ENCODE results near the gene SMIM35. TPM values are rescaled to one million over a fixed set of nuclear protein-coding genes. Genes with fewer than 3 reads are reported as not detected.

The SMIM35 gene
- total RNA-seq, 1 experiment from 2014 or later, result not detected

DNA sequence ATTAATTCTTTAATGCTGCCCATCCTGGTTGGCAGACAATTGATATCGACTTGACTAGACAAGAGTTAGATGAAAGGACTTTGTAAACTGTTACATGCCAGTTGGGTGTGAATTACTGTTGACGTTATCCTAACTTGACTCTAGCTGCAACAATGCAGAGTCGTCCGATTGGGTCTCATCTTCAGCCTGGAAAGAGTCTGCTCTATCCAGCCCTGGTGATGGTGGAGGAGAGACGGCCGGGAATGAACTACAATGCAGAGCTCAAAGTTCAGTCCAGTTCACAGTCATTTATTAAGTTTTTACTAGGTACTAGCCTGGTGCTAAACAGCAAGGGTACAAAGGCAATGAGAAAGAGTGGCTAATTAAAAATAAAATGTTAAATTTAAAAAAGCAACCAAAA, 4.9 kb upstream of the SMIM35 start:
- CTCF ChIA-PET, result interaction anchor here (1.9 kb wide), 1 partner anchor 80 kb away, joined by 6 read pairs; no protein-coding TSS in a partner anchor

More for the DNA sequence above, 4.9 kb upstream of the SMIM35 start:
- no peaks in the 10 kb centered on the region for H3K36me3 Mint-ChIP-seq
- no peak overlapping the region for H3K4me3 Mint-ChIP-seq
- POLR2A ChIA-PET, result no interaction called here
- H3K4me1 Mint-ChIP-seq, result no peaks in the 10 kb centered on the region
- no peak for ATAC-seq
- TF ChIP-seq PRDM15 (CRISPR knock-in tag; IDR thresholded peaks at IDR 0.05) (no peak), MLX (CRISPR knock-in tag; IDR thresholded peaks at IDR 0.05) (no peak), ESRRA (CRISPR knock-in tag; IDR thresholded peaks at IDR 0.05; ENCODE audit: borderline replicate concordance) (no peak), MXD4 (CRISPR knock-in tag; IDR thresholded peaks at IDR 0.05; ENCODE audit: borderline replicate concordance) (no peak), RORB (CRISPR knock-in tag; IDR thresholded peaks at IDR 0.05) (no peak), E2F4 (CRISPR knock-in tag; IDR thresholded peaks at IDR 0.05; ENCODE audit: borderline replicate concordance, low read depth) (no peak), ELF4 (CRISPR knock-in tag; IDR thresholded peaks at IDR 0.05; ENCODE audit: low read depth) (no peak), ZNF121 (CRISPR knock-in tag; IDR thresholded peaks at IDR 0.05) (no peak), GTF2I (CRISPR knock-in tag; conservative IDR thresholded peaks at IDR 0.05) (no peak), FOXK1 (CRISPR knock-in tag; IDR thresholded peaks at IDR 0.05) (no peak), NFE2L1 (CRISPR knock-in tag; IDR thresholded peaks at IDR 0.05) (no peak), ZBTB21 (CRISPR knock-in tag; IDR thresholded peaks at IDR 0.05; ENCODE audit: borderline replicate concordance) (no peak), IRF2 (CRISPR knock-in tag; IDR thresholded peaks at IDR 0.05; ENCODE audit: borderline replicate concordance, low read depth) (no peak), PRRX2 (CRISPR knock-in tag; IDR thresholded peaks at IDR 0.05) (no peak)
- TF ChIP-seq, protein P1, sequence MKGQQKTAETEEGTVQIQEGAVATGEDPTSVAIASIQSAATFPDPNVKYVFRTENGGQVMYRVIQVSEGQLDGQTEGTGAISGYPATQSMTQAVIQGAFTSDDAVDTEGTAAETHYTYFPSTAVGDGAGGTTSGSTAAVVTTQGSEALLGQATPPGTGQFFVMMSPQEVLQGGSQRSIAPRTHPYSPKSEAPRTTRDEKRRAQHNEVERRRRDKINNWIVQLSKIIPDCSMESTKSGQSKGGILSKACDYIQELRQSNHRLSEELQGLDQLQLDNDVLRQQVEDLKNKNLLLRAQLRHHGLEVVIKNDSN (CRISPR knock-in tag; IDR thresholded peaks at IDR 0.05), result no peak
- TF ChIP-seq, protein P2, sequence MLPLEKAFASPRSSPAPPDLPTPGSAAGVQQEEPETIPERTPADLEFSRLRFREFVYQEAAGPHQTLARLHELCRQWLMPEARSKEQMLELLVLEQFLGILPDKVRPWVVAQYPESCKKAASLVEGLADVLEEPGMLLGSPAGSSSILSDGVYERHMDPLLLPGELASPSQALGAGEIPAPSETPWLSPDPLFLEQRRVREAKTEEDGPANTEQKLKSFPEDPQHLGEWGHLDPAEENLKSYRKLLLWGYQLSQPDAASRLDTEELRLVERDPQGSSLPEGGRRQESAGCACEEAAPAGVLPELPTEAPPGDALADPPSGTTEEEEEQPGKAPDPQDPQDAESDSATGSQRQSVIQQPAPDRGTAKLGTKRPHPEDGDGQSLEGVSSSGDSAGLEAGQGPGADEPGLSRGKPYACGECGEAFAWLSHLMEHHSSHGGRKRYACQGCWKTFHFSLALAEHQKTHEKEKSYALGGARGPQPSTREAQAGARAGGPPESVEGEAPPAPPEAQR (CRISPR knock-in tag; IDR thresholded peaks at IDR 0.05), result no peak
- TF ChIP-seq, protein P3, sequence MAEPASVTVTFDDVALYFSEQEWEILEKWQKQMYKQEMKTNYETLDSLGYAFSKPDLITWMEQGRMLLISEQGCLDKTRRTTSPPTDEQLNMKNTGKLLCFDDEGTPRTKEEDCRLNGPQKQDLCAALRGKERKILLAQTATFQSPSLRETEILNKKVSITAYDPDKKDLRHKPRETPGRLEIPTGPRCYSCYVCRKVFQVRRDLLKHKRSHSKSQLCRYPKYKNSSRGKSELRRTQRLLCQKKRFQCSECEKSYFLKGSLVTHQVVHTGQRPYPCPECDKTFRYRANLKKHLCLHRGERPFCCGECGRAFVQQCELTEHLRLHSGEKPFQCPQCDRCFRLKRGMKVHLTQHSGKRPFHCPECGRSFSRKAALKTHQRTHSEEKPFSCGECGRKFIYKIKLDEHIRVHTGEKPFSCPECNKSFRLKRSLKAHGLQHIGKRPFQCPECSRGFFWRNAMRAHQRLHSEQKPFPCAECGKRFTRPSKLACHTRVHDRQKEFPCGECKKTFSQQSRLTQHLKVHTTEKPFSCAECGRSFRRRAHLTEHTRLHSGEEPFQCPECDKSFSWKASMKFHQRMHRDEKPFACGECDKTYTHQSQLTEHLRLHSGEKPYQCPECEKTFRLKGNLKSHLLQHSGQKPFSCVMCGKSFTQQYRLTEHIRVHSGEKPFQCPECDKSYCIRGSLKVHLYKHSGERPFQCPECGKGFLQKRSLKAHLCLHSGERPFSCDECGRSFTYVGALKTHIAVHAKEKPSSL (CRISPR knock-in tag; conservative IDR thresholded peaks at IDR 0.05), result no peak
- H3K27ac Mint-ChIP-seq, result no peak overlapping the region
- DNase-seq (ENCODE audit: low spot score), result no peak
- no peaks in the 10 kb centered on the region; the same call in 1 of the 2 replicates for H3K27me3 Mint-ChIP-seq (ENCODE audit: low read depth)
- peaks cover 21% of the 10 kb centered on the region for H3K9me3 Mint-ChIP-seq
